ENCODE measurements around the gene ARHGEF12.
"Not testable (repeated sequence)": the region's sequence is repeated elsewhere in the genome, so short reads cannot be mapped to it uniquely, and the experiment has no call there.

ARHGEF12 gene

GRCh38 chr11:120501976-120502755, 166.0 kb downstream of the ARHGEF12 start:
- no peaks in the 10 kb centered on the region for H3K79me2 ChIP-seq (ENCODE audit: control insufficient read depth, insufficient read depth, low read length)
- H3K56ac ChIP-seq (ENCODE audit: low read length): no peak overlapping the region
- no peak overlapping the region for H2BK120ac ChIP-seq (ENCODE audit: low read depth, low read length)
- H3K4me2 ChIP-seq (ENCODE audit: low read length): no peak overlapping the region
- H3K9ac ChIP-seq (ENCODE audit: low read length): no peak overlapping the region
- no peak overlapping the region for H2AK5ac ChIP-seq (ENCODE audit: low read length)
- no peak overlapping the region for H3K4ac ChIP-seq (ENCODE audit: low read depth, low read length)
- no peak overlapping the region for H4K5ac ChIP-seq (ENCODE audit: low read length)
- no peak overlapping the region for H2BK5ac ChIP-seq (ENCODE audit: low read length)
- no peaks in the 10 kb centered on the region for H3K4me1 ChIP-seq (ENCODE audit: control insufficient read depth, low read depth, low read length)
- H2BK15ac ChIP-seq (replicated peaks; ENCODE audit: low read depth): no peak overlapping the region
- no peak overlapping the region for H3K4me3 ChIP-seq (ENCODE audit: low read length)
- H3K36me3 ChIP-seq (ENCODE audit: control insufficient read depth, insufficient read depth, low read length): no peaks in the 10 kb centered on the region
- no peak overlapping the region for H3K23ac ChIP-seq (ENCODE audit: low read length)
- no peak overlapping the region for H3K18ac ChIP-seq (ENCODE audit: low read length)
- no peak overlapping the region for H4K8ac ChIP-seq (ENCODE audit: low read depth, low read length)
- no peaks in the 10 kb centered on the region for H3K79me1 ChIP-seq (ENCODE audit: low read length)
- no peak for DNase-seq
- H3K27ac ChIP-seq (ENCODE audit: low read depth, low read length): no peak overlapping the region
- WGBS (ENCODE audit: extremely low coverage, insufficient coverage, low lambda C conversion rate): no CpG with 5 or more reads among the region's 5 CpGs
- H3K27me3 ChIP-seq (ENCODE audit: insufficient read depth, low read length, poor library complexity): no peaks in the 10 kb centered on the region

GRCh38 chr11:120503529-120503928, 167.3 kb downstream of the ARHGEF12 start:
- not testable (repeated sequence) for H3K27ac ChIP-seq (ENCODE audit: low read depth, low read length); H2AK5ac ChIP-seq (ENCODE audit: low read length); H3K56ac ChIP-seq (ENCODE audit: low read length); H3K4me2 ChIP-seq (ENCODE audit: low read length); H4K5ac ChIP-seq (ENCODE audit: low read length); H3K27me3 ChIP-seq (ENCODE audit: insufficient read depth, low read length, poor library complexity); H3K79me1 ChIP-seq (ENCODE audit: low read length); H3K18ac ChIP-seq (ENCODE audit: low read length); H3K9ac ChIP-seq (ENCODE audit: low read length); H3K4me3 ChIP-seq (ENCODE audit: low read length); H2BK15ac ChIP-seq (replicated peaks; ENCODE audit: low read depth); H4K8ac ChIP-seq (ENCODE audit: low read depth, low read length); H2BK120ac ChIP-seq (ENCODE audit: low read depth, low read length); H2BK5ac ChIP-seq (ENCODE audit: low read length); DNase-seq; H3K79me2 ChIP-seq (ENCODE audit: control insufficient read depth, insufficient read depth, low read length); H3K23ac ChIP-seq (ENCODE audit: low read length); H3K4ac ChIP-seq (ENCODE audit: low read depth, low read length); H3K36me3 ChIP-seq (ENCODE audit: control insufficient read depth, insufficient read depth, low read length); H3K4me1 ChIP-seq (ENCODE audit: control insufficient read depth, low read depth, low read length)
- no CpG with 5 or more reads among the region's 3 CpGs for WGBS (ENCODE audit: extremely low coverage, insufficient coverage, low lambda C conversion rate)

GRCh38 chr11:120505801-120506425, 169.7 kb downstream of the ARHGEF12 start:
- no peak overlapping the region for H3K4me2 ChIP-seq (ENCODE audit: low read length)
- H3K4me1 ChIP-seq (ENCODE audit: control insufficient read depth, low read depth, low read length): no peaks in the 10 kb centered on the region
- H2BK5ac ChIP-seq (ENCODE audit: low read length): no peak overlapping the region
- H3K23ac ChIP-seq (ENCODE audit: low read length): no peak overlapping the region
- H2BK15ac ChIP-seq (replicated peaks; ENCODE audit: low read depth): no peak overlapping the region
- no peaks in the 10 kb centered on the region for H3K27me3 ChIP-seq (ENCODE audit: insufficient read depth, low read length, poor library complexity)
- no peak overlapping the region for H3K4ac ChIP-seq (ENCODE audit: low read depth, low read length)
- no peak overlapping the region for H3K4me3 ChIP-seq (ENCODE audit: low read length)
- H2BK120ac ChIP-seq (ENCODE audit: low read depth, low read length): no peak overlapping the region
- no peak overlapping the region for H4K8ac ChIP-seq (ENCODE audit: low read depth, low read length)
- no peak for DNase-seq
- no peaks in the 10 kb centered on the region for H3K36me3 ChIP-seq (ENCODE audit: control insufficient read depth, insufficient read depth, low read length)
- WGBS (ENCODE audit: extremely low coverage, insufficient coverage, low lambda C conversion rate): no CpG with 5 or more reads among the region's 7 CpGs
- H2AK5ac ChIP-seq (ENCODE audit: low read length): no peak overlapping the region
- H3K9ac ChIP-seq (ENCODE audit: low read length): no peak overlapping the region
- H3K18ac ChIP-seq (ENCODE audit: low read length): no peak overlapping the region
- H3K79me2 ChIP-seq (ENCODE audit: control insufficient read depth, insufficient read depth, low read length): no peaks in the 10 kb centered on the region
- H4K5ac ChIP-seq (ENCODE audit: low read length): no peak overlapping the region
- no peak overlapping the region for H3K27ac ChIP-seq (ENCODE audit: low read depth, low read length)
- no peaks in the 10 kb centered on the region for H3K79me1 ChIP-seq (ENCODE audit: low read length)
- H3K56ac ChIP-seq (ENCODE audit: low read length): no peak overlapping the region

GRCh38 chr11:120509346-120510053, 173.3 kb downstream of the ARHGEF12 start:
- H3K27me3 ChIP-seq (ENCODE audit: insufficient read depth, low read length, poor library complexity): no peaks in the 10 kb centered on the region
- no peak overlapping the region for H3K56ac ChIP-seq (ENCODE audit: low read length)
- H2AK5ac ChIP-seq (ENCODE audit: low read length): no peak overlapping the region
- no peak overlapping the region for H2BK120ac ChIP-seq (ENCODE audit: low read depth, low read length)
- no peaks in the 10 kb centered on the region for H3K79me1 ChIP-seq (ENCODE audit: low read length)
- no peak overlapping the region for H4K8ac ChIP-seq (ENCODE audit: low read depth, low read length)
- no peaks in the 10 kb centered on the region for H3K36me3 ChIP-seq (ENCODE audit: control insufficient read depth, insufficient read depth, low read length)
- no peak overlapping the region for H3K4me3 ChIP-seq (ENCODE audit: low read length)
- no peak overlapping the region for H3K23ac ChIP-seq (ENCODE audit: low read length)
- H3K4me2 ChIP-seq (ENCODE audit: low read length): no peak overlapping the region
- H3K9ac ChIP-seq (ENCODE audit: low read length): no peak overlapping the region
- H3K18ac ChIP-seq (ENCODE audit: low read length): no peak overlapping the region
- H3K4ac ChIP-seq (ENCODE audit: low read depth, low read length): no peak overlapping the region
- no peak for DNase-seq
- no CpG with 5 or more reads among the region's 7 CpGs for WGBS (ENCODE audit: extremely low coverage, insufficient coverage, low lambda C conversion rate)
- no peak overlapping the region for H2BK15ac ChIP-seq (replicated peaks; ENCODE audit: low read depth)
- H3K4me1 ChIP-seq (ENCODE audit: control insufficient read depth, low read depth, low read length): no peaks in the 10 kb centered on the region
- no peak overlapping the region for H3K27ac ChIP-seq (ENCODE audit: low read depth, low read length)
- H4K5ac ChIP-seq (ENCODE audit: low read length): no peak overlapping the region
- H3K79me2 ChIP-seq (ENCODE audit: control insufficient read depth, insufficient read depth, low read length): no peaks in the 10 kb centered on the region
- no peak overlapping the region for H2BK5ac ChIP-seq (ENCODE audit: low read length)

GRCh38 chr11:120510406-120511115, 174.3 kb downstream of the ARHGEF12 start:
- H3K4me2 ChIP-seq (ENCODE audit: low read length): no peak overlapping the region
- no peak overlapping the region for H2BK5ac ChIP-seq (ENCODE audit: low read length)
- no peaks in the 10 kb centered on the region for H3K27me3 ChIP-seq (ENCODE audit: insufficient read depth, low read length, poor library complexity)
- H3K9ac ChIP-seq (ENCODE audit: low read length): no peak overlapping the region
- no peaks in the 10 kb centered on the region for H3K4me1 ChIP-seq (ENCODE audit: control insufficient read depth, low read depth, low read length)
- H3K4ac ChIP-seq (ENCODE audit: low read depth, low read length): no peak overlapping the region
- no peaks in the 10 kb centered on the region for H3K79me2 ChIP-seq (ENCODE audit: control insufficient read depth, insufficient read depth, low read length)
- no peak overlapping the region for H3K56ac ChIP-seq (ENCODE audit: low read length)
- H4K8ac ChIP-seq (ENCODE audit: low read depth, low read length): no peak overlapping the region
- no peak for DNase-seq
- H3K23ac ChIP-seq (ENCODE audit: low read length): no peak overlapping the region
- no CpG with 5 or more reads among the region's 20 CpGs for WGBS (ENCODE audit: extremely low coverage, insufficient coverage, low lambda C conversion rate)
- H3K18ac ChIP-seq (ENCODE audit: low read length): no peak overlapping the region
- no peak overlapping the region for H2BK120ac ChIP-seq (ENCODE audit: low read depth, low read length)
- no peaks in the 10 kb centered on the region for H3K79me1 ChIP-seq (ENCODE audit: low read length)
- H2AK5ac ChIP-seq (ENCODE audit: low read length): no peak overlapping the region
- H4K5ac ChIP-seq (ENCODE audit: low read length): no peak overlapping the region
- no peaks in the 10 kb centered on the region for H3K36me3 ChIP-seq (ENCODE audit: control insufficient read depth, insufficient read depth, low read length)
- H2BK15ac ChIP-seq (replicated peaks; ENCODE audit: low read depth): no peak overlapping the region
- no peak overlapping the region for H3K4me3 ChIP-seq (ENCODE audit: low read length)
- no peak overlapping the region for H3K27ac ChIP-seq (ENCODE audit: low read depth, low read length)

Measured in mesendoderm (in vitro differentiated cells).